Stimulated activated memory B cell treated with anti-CD40 and anti-IgM and Interleukin-4, amounts not matched to agents 10 μg/mL and 1 μg/mL and 100 μg/mL, for 72 hours (primary cell): ENCODE data around the gene PDXP.
A peak's percentile ranks its signal among the peaks of the same experiment; 100 is the strongest.

Experiments used
- ATAC-seq: fragments of 150-1000 bp; cut with Tn5 transposase; 2 replicates; pipeline ENCODE4 v1.10.0; 2021
- H3K27ac Mint-ChIP-seq: one replicate; pipeline ENCODE4 v1.8.0; 2022; ENCODE audit warnings: mild to moderate bottlenecking, mixed read lengths
- H3K27me3 Mint-ChIP-seq: one replicate; pipeline ENCODE4 v1.8.0; 2022; ENCODE audit warnings: mixed read lengths
- H3K36me3 Mint-ChIP-seq: one replicate; pipeline ENCODE4 v1.8.0; 2022; ENCODE audit warnings: mixed read lengths
- H3K4me1 Mint-ChIP-seq: one replicate; pipeline ENCODE4 v1.8.0; 2022; ENCODE audit warnings: mixed read lengths
- H3K4me3 Mint-ChIP-seq: one replicate; pipeline ENCODE4 v1.8.0; 2022; ENCODE audit warnings: mild to moderate bottlenecking, moderate library complexity, mixed read lengths
- H3K9me3 Mint-ChIP-seq: one replicate; pipeline ENCODE4 v1.8.0; 2022; ENCODE audit warnings: mixed read lengths

The PDXP gene

DNA sequence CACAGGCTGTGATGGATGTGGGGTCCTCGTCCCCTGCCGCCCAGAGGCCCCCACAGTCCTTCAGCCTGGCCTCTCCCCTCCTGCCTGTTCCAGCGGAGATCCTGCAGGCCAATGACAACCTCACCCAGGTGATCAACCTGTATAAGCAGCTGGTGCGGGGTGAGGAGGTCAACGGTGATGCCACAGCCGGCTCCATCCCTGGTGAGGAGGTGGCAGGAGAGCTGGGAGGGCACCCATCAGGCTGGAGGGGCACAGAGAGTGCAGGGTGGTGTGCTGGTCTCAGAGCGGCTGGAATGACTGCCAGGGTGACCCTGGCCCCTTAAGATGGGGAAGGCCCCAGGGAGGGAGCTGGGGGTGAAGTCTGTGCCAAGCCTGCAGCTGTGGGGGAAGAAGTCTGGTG is 33.6 kb upstream of the PDXP start:
- ATAC-seq = no peak
- H3K9me3 Mint-ChIP-seq = no peaks in the 10 kb centered on the region
- H3K4me3 Mint-ChIP-seq = no peak overlapping the region
- H3K27me3 Mint-ChIP-seq = no peaks in the 10 kb centered on the region
- H3K4me1 Mint-ChIP-seq = peaks cover 79% of the 10 kb centered on the region
- peak overlapping the region; percentile 85 for H3K27ac Mint-ChIP-seq
- H3K36me3 Mint-ChIP-seq = peaks cover 47% of the 10 kb centered on the region

DNA sequence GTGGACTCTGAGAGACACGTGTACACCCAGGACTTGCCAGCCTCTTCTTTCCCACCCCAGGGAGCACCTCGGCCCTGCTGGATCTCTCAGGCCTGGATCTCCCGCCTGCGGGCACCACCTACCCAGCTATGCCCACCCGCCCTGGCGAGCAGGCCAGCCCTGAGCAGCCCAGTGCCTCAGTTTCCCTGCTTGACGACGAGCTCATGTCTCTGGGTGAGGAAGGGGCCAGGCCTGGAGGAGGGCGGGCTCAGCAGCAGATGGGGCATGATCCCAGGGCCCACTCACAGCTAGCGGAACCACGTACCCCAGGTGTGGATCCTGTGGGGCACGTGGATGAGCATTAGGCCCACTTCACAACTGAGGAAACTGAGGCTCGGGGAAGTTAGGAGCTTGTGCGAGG is 32.8 kb upstream of the PDXP start:
- Mint-ChIP-seq H3K4me1 (peaks cover 71% of the 10 kb centered on the region), H3K27ac (peak overlapping the region; percentile 85), H3K9me3 (no peaks in the 10 kb centered on the region), H3K4me3 (peak overlapping the region; percentile 41), H3K36me3 (peaks cover 40% of the 10 kb centered on the region), H3K27me3 (no peaks in the 10 kb centered on the region)
- ATAC-seq = no peak

GRCh38 chr22:37626144-37626543 is 32.4 kb upstream of the PDXP start:
- Mint-ChIP-seq H3K27me3 (no peaks in the 10 kb centered on the region), H3K36me3 (peaks cover 38% of the 10 kb centered on the region), H3K27ac (peak overlapping the region; percentile 85), H3K4me3 (peak overlapping the region; percentile 41), H3K4me1 (peaks cover 69% of the 10 kb centered on the region), H3K9me3 (no peaks in the 10 kb centered on the region)
- ATAC-seq = no peak

DNA sequence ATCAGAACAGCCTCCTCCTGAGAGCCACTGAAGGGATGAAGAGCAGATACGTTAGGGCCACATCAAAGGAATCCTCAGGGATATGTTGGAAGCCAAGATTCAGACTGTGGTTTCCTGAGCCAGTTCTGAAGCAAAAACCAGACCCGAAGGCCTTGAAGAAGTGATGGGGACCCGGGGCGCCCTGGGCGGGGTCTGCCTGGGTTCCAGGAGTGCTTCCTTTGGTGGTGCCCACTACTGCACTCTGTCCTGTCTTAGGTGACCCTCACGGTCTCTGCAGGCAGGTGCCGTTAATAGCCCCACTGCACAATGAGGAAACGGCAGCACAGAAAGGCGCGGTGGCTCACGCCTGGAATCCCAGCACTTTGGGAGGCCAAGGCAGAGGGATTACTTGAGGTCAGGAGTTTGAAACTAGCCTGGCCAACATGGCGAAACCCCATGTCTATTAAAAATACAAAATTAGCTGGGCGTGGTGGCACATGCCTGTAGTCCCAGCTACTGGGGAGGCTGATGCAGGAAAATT is 31.9 kb upstream of the PDXP start:
- H3K4me1 Mint-ChIP-seq = peaks cover 73% of the 10 kb centered on the region
- no peaks in the 10 kb centered on the region for H3K27me3 Mint-ChIP-seq
- peaks cover 41% of the 10 kb centered on the region for H3K36me3 Mint-ChIP-seq
- H3K27ac Mint-ChIP-seq = peak overlapping the region; percentile 85
- H3K9me3 Mint-ChIP-seq = no peaks in the 10 kb centered on the region
- ATAC-seq = no peak
- H3K4me3 Mint-ChIP-seq = peak overlapping the region; percentile 6

- Mint-ChIP-seq H3K9me3 (no peaks in the 10 kb centered on the region), H3K27ac (peak overlapping the region; percentile 85), H3K36me3 (peaks cover 46% of the 10 kb centered on the region), H3K27me3 (no peaks in the 10 kb centered on the region), H3K4me3 (peak overlapping the region; percentile 25), H3K4me1 (peaks cover 78% of the 10 kb centered on the region)
- ATAC-seq = no peak
These were observed 31.4 kb upstream of the PDXP start for GRCh38 chr22:37627121-37627520.

DNA sequence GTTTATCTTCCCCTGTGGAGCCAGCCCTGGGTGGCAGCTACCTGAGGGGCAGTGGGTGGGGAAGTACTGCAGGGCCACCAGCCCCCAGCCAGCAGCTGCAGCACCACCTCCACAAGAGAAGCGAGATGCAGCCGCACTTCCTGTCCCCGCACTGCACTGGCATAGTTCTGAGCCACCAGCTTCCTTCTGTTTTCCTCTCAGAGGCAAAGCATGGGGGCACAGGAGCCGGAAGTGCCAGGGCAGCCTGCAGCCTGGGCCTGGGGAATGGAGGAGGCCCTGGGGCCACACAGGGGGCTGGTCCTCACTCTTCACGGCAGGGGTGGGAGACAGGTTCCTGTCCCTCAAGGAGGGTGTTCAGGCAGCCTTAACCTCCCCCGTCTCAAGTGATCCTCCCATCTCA is 31.0 kb upstream of the PDXP start:
- Mint-ChIP-seq H3K4me3 (peak overlapping the region; percentile 25), H3K4me1 (peaks cover 82% of the 10 kb centered on the region), H3K27ac (peak overlapping the region; percentile 85), H3K9me3 (no peaks in the 10 kb centered on the region), H3K27me3 (no peaks in the 10 kb centered on the region), H3K36me3 (peaks cover 47% of the 10 kb centered on the region)
- peak; percentile 65 for ATAC-seq

DNA sequence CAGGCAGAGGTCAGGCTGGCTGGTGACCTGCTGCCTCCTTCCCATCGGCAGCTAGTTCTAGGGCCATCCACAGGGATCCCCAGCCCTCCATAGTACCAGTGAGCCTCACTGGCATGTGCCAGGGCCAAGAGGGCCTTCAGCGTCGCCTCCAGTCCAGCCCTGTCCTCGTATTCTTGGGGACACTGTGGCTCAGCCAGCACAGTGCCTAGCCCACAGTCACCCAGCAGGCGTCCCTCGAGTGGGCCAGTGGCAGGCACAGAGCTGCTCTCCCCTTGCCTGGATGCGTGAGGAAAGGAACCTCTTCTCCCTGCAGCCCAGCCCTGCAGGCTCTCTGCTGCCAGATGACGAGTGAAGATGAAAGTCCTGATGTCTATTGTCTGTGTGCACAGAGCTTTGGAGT is 29.7 kb upstream of the PDXP start:
- H3K27ac Mint-ChIP-seq = peak overlapping the region; percentile 85
- no peaks in the 10 kb centered on the region for H3K27me3 Mint-ChIP-seq
- H3K4me3 Mint-ChIP-seq = no peak overlapping the region
- peaks cover 43% of the 10 kb centered on the region for H3K36me3 Mint-ChIP-seq
- peaks cover 83% of the 10 kb centered on the region for H3K4me1 Mint-ChIP-seq
- no peaks in the 10 kb centered on the region for H3K9me3 Mint-ChIP-seq
- no peak for ATAC-seq

DNA sequence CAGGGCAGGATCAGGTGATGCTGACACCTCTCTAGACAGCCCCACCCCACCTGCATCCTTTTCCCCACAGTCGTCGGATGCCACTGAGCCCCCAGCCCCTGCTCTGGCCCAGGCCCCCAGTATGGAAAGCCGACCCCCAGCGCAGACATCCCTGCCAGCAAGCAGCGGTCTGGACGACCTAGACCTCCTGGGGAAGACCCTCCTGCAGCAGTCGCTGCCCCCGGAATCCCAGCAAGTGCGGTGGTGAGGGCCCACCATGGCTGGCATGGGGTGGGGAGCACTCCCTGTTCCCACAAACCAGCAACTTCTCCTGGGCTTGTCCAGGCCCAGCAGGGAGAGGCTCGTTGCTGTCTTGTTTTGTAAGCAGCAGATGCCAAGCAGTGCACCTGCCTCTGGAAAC is 28.6 kb upstream of the PDXP start:
- no peaks in the 10 kb centered on the region for H3K27me3 Mint-ChIP-seq
- peaks cover 83% of the 10 kb centered on the region for H3K4me1 Mint-ChIP-seq
- H3K36me3 Mint-ChIP-seq = peaks cover 34% of the 10 kb centered on the region
- no peak overlapping the region for H3K27ac Mint-ChIP-seq
- no peaks in the 10 kb centered on the region for H3K9me3 Mint-ChIP-seq
- ATAC-seq = no peak
- no peak overlapping the region for H3K4me3 Mint-ChIP-seq

DNA sequence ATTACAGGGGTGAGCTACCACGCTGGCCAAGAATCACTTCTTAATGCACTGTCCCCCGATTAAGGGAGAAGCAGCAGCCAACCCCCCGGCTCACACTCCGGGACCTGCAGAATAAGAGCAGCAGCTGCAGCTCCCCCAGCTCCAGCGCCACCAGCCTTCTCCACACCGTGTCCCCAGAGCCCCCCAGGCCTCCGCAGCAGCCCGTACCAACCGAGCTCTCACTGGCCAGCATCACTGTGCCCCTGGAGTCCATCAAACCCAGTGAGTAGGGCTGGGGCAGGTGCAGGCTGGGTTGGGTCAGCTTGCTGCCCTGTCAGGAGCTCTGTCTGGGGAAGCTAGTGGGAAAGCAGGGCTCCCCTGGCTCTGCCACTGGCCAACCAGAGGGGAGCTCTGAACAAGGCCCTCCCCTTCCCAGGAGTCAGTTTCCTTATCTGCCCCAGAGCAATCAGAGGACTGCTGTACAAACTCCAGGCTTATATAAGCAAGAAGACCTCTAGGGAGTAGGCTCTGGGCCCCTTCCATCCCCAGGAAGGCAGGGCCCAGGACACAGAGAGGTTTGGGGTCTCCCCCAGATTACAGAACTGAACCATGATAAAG is 27.6 kb upstream of the PDXP start:
- H3K4me1 Mint-ChIP-seq = peaks cover 83% of the 10 kb centered on the region
- no peaks in the 10 kb centered on the region for H3K27me3 Mint-ChIP-seq
- ATAC-seq = no peak
- H3K27ac Mint-ChIP-seq = peak overlapping the region; percentile 92
- H3K9me3 Mint-ChIP-seq = no peaks in the 10 kb centered on the region
- H3K36me3 Mint-ChIP-seq = peaks cover 24% of the 10 kb centered on the region
- H3K4me3 Mint-ChIP-seq = no peak overlapping the region

DNA sequence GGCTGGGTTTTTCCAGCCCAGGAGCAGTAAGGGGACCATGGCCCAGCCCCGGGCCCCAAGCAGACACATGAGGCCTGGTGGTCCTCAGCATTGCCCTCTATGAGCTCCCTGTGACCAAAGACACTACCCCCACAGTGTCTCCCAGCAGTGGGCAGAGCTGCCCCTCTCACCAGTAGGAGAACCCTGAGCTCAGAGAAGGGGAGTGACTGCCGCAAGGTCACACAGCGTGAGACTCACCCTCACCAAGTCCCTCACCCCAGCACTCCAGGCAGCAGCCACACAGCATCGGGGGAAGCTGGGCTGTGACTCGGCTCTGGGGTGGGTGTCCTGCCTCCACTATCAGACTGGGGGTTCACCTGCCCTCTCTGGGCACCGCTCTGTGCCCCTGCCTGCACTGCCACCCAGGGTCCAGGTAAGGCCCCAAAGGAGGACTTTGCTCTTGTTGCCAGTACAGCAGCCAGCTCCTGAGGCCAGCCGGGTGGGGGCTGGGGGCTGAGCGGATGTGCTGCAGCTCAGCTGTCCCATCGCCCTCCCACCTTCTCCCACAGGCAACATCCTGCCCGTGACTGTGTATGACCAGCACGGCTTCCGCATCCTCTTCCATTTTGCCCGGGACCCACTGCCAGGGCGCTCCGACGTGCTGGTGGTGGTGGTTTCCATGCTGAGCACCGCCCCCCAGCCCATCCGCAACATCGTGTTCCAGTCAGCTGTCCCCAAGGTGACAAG is 26.9 kb upstream of the PDXP start:
- H3K9me3 Mint-ChIP-seq = no peaks in the 10 kb centered on the region
- no peaks in the 10 kb centered on the region for H3K27me3 Mint-ChIP-seq
- peaks cover 83% of the 10 kb centered on the region for H3K4me1 Mint-ChIP-seq
- H3K4me3 Mint-ChIP-seq = no peak overlapping the region
- peak overlapping the region; percentile 92 for H3K27ac Mint-ChIP-seq
- ATAC-seq = no peak
- H3K36me3 Mint-ChIP-seq = peaks cover 19% of the 10 kb centered on the region

DNA sequence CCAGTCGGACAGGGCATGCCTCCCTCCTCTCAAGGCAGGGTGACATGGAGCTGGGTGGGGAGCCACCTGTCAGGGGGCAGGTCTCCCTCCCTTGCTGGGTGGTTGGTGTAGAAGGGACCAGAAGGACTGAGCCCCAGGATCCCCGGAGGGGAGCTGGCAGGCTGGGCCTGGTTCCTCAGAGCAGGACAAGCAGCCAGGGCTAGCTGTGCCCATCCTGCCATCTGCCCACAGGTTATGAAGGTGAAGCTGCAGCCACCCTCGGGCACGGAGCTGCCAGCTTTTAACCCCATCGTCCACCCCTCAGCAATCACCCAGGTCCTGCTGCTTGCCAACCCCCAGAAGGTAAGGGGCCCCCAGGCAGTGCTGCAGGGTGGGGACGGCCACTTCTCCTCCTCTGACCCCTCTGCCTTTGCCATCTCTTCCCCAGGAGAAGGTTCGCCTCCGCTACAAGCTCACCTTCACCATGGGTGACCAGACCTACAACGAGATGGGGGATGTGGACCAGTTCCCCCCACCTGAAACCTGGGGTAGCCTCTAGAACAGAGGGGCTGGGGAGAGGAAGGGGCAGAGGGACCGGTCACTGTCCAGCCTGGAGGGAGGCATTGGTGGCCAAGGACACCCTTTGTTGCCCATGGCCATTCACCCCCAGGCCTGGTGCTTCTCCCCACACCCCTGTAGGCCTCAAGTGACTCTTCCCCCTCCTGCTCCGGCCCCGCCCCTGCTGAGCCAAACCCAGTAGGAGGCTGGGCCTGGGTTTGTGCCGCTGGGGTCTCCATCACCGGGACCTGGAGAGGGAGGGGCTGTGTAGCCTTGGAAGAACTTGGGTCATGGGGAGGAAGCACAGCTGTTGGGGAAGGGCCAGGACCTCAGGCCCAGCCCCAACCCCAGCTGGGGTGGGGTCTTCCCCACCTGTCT is 26.1 kb upstream of the PDXP start:
- ATAC-seq = no peak
- Mint-ChIP-seq H3K4me1 (peaks cover 83% of the 10 kb centered on the region), H3K36me3 (peaks cover 19% of the 10 kb centered on the region), H3K27me3 (no peaks in the 10 kb centered on the region), H3K27ac (peak overlapping the region; percentile 92), H3K4me3 (no peak overlapping the region), H3K9me3 (no peaks in the 10 kb centered on the region)

- H3K9me3 Mint-ChIP-seq = no peaks in the 10 kb centered on the region
- H3K36me3 Mint-ChIP-seq = peaks cover 19% of the 10 kb centered on the region
- peaks cover 83% of the 10 kb centered on the region for H3K4me1 Mint-ChIP-seq
- H3K27me3 Mint-ChIP-seq = no peaks in the 10 kb centered on the region
- ATAC-seq = peak; percentile 81
- H3K27ac Mint-ChIP-seq = peak overlapping the region; percentile 92
- peak overlapping the region; percentile 61 for H3K4me3 Mint-ChIP-seq
These were observed 25.4 kb upstream of the PDXP start for GRCh38 chr22:37633089-37633624.

GRCh38 chr22:37633625-37634416 is 24.7 kb upstream of the PDXP start:
- Mint-ChIP-seq H3K4me3 (peak overlapping the region; percentile 61), H3K36me3 (peaks cover 16% of the 10 kb centered on the region), H3K4me1 (peaks cover 83% of the 10 kb centered on the region), H3K27ac (peak overlapping the region; percentile 92), H3K9me3 (no peaks in the 10 kb centered on the region), H3K27me3 (no peaks in the 10 kb centered on the region)
- peak; percentile 89 for ATAC-seq

- H3K27me3 Mint-ChIP-seq = no peaks in the 10 kb centered on the region
- no peak for ATAC-seq
- peaks cover 9% of the 10 kb centered on the region for H3K36me3 Mint-ChIP-seq
- no peaks in the 10 kb centered on the region for H3K9me3 Mint-ChIP-seq
- H3K27ac Mint-ChIP-seq = peak overlapping the region; percentile 92
- H3K4me3 Mint-ChIP-seq = peak overlapping the region; percentile 58
- peaks cover 79% of the 10 kb centered on the region for H3K4me1 Mint-ChIP-seq
These were observed 24.1 kb upstream of the PDXP start for GRCh38 chr22:37634417-37634924.
